ENCODE measurements around the gene AKIP1.
"Not testable (repeated sequence)": the region's sequence is repeated elsewhere in the genome, so short reads cannot be mapped to it uniquely, and the experiment has no call there.

AKIP1 gene

DNA sequence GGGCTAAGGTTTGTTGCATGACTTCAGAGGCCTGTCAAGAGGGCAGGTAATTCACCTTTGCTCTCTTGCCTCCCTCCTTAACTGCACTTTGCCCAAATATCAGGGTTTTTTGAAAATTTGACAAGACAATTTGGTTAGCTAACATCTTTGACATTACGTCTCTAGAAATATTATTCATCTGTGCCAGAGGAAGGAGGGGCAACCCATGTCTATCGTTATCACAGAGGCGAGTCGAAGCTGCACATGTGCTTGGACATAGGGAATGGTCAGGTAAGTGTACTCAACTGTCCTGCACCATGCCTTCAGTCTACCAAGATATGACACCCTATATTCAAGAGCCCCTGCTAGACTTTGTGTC lies 3.7 kb downstream of the AKIP1 start:
- no peak for DNase-seq (ENCODE audit: low read depth in 4 of 4, low spot score in 1 of 4)

DNA sequence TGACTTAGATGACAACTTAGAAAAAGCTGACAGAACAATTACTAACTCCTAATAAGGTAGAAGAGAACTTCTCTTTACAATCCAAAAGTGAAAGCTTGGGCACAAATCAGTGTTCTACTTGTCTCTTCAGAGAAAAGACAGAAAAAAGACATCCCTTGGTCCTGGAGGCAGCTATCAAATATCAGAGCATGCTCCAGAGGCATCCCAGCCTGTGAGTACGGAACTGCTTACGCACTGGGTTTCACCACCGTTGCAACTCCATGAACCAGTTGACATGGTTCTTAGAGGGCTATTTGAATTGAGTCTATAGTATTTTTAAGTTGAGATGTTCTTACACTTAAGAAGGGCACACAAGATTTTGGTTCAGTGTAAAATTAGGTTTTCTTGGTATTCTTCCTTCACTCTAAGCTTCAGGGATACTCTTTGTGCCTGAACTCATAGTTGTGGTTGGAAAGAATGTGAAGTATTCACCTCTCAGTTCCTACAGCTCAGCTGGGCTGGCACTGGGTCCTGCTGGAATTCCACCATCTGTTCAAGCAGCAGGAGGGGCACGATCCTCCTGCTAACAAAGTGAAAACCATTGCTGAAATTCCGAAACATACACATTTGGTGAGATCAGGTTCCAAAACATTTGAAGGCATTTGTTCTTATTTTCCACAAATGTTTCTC lies 6.3 kb downstream of the AKIP1 start:
- no peak for DNase-seq (ENCODE audit: low read depth in 4 of 4, low spot score in 1 of 4)

DNA sequence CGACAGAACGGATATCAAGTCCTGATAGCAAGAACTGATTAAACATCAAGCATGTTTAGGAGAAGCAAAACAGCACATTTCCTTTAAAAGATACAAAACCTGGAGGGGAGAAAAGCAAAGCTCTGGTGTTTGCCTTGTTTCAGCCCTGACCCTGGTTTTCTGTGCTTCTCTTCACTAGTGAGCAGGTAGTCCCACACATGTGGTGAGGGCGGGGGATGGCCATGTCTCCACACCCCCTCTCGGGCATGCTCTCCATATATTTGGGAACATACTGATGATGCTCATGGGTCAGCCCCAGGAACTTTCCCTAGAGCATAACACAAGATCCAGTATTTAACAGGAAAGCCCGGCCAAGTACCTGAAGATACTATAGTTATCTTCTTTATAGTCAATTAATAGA lies 11.7 kb downstream of the AKIP1 start:
- DNase-seq (ENCODE audit: low read depth in 4 of 4, low spot score in 1 of 4) = no peak

DNA sequence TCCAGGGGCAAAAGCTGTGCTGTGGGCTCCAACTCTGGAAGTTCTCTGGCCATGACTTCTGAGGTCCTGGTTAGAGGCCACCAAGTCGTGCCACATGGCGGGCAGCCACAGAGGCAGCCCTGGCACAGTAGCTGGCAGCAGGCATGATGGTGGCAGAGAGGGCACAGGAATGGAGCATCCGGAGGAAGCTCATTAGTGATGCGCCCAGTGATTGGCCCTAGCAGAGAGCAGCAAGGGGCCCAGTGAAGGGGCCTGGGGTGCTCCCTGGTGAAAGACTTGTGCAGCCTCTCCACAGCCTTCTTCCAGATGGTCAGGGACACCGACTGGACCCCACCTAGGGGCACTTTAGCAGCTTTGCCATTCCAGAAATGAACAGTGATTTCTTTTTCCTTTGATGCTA lies 14.7 kb downstream of the AKIP1 start:
- DNase-seq (ENCODE audit: low read depth in 4 of 4, low spot score in 1 of 4) = no peak

DNA sequence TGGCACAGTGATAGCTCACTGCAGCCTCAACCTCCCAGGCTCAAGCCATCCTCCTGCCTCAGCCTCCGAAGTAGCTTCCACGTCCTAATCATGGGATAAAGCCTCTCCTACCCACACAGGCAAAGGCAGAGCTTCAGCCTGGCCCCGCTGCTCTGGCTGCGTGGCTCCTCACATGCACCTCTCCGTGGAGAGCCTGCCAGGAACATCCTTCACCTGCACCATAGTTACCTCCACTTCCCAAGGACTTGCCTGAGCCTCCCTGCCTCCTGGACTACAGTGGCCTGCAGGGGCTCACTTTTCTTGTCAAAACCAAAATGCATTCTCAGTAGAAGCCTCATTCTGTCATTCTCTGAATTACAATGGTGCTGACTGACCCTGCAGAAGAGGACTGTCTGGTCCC lies 15.2 kb downstream of the AKIP1 start:
- DNase-seq (ENCODE audit: low read depth in 4 of 4, low spot score in 1 of 4) = no peak

DNA sequence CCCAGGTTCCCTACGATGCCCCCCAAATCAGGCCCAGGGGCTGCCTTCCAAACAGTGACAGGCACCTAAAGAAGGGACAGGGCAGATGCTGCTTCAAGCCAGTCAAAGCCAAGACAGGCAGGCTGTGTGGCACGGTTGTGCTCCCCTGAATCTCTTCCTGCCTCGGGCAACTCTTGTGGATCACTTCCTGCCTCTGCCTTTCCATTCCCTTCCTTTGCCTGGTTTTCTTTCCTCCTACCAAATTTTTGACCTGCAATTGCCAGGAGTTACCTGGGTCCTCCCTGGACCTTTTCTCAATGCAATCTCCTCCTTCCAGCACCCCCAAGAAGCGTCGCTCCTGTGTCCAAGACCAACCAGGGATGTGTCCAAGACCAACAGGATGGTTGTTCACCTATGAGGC lies 16.2 kb downstream of the AKIP1 start:
- DNase-seq (ENCODE audit: low read depth in 4 of 4, low spot score in 1 of 4) = no peak

DNA sequence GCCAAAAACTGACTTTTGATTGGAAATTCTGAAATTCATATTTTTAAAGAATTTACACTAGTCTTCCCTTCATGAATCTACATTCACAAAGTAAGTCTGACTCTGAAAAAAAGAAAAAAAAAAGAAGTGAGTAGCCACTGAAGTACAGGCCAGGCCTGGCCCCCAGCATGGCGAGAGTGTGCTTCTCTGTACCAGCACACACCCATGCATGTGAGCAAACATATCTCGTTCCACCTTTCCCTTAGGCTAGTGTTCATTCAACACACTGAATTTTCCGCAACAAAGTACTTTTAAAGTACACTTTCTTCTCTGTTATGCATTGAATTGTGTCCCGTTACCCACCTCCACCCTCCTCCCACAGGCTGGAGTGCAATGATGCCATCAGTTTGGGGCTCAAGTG lies 17.2 kb downstream of the AKIP1 start:
- DNase-seq (ENCODE audit: low read depth in 4 of 4, low spot score in 1 of 4) = no peak

DNA sequence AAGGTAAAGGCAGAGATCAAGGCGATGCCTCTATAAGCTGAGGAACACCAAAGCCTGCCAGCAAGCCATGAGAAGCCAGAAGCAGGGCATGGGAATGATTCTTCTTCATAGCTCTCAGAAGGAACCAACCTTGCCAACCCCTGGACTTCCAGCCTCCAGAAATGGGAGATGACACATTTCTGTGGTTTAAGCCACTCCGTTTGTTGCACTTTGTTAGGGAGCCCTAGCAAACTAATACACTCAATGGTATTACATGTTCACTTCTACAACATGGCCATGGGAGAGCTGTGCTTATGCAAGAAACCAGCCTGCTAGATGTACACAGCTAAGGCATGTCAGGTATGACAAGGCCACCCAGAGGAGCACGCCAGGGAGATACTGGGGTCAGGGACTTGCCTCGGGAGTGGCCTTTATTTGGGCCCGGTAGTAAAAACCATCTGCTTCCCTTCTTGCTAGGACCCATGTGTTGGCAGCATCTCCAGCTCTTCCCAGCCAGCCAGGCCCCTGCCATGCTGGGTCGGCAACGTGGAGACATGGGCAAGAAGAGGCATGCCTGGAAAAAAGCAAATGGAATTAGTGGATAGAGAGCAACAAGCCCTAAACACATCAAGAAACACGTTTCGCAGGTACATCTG lies 18.1 kb downstream of the AKIP1 start:
- DNase-seq (ENCODE audit: low read depth in 4 of 4, low spot score in 1 of 4) = no peak

DNA sequence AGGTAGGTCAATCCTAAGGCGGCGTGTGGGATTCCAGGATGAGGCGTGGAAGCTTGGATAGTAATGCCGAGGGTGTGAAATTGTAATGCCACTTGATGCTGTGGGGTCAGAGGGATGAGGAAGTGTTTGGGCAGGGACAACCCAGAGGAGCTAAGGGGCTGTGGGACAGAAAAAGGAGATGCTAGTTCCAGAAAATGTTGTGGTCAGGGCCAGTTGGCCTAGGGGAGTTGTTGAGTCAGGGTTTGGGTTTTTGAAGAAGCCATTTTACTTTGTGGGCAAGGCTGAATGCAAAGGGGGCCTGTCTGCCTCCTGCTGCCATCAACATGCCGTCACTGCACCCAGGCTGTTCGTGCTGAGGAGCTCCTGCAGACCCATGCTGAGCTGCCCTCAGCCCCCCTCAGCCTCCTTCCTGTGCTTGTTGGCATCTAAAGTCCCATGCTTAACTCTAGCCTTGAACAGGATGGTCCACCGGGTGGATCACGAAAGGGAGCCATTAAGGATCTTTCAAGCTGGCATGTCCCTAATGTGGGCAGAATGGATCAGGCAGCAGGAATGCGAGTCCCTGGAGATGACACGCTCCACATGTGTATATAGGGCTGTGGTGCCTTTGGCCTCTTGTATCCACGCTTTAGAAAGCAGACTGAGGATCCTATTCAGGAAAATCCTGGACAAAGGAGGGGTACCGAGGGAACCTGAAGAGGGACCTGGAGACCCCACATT lies 19.6 kb downstream of the AKIP1 start:
- DNase-seq (ENCODE audit: low read depth in 4 of 4, low spot score in 1 of 4) = no peak

DNA sequence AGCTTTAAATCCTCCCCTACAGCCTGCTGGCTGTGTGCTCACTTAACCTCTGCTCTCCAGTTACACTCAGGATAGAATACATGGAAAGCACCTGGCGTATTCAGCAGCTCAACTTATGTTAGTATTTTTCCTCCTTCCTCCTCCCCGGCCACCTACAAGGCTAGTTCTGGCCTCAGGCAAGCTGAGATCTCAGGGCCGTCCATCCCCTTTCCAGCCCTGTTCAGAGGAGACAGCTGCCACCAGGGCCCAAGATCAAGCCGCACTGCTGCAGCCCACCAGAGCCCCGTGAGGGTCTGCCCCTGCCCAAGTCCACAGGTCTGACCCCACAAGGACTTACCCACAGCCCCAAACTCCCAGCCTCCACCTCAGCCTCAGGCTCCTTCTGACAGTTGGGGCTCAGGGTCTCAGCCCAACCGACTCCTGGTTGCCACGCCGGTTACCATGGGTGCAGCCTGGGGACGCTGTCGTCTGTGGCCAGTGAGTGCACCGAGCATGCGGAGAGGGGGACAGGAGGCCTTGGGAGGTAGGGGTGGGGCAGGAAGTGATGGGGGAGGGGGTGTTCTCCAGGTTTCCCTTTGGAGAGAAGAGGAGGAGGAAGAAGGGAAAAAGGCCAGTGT lies 21.7 kb downstream of the AKIP1 start, which contains the start of gene C11orf16:
C11orf16 (minus strand) TSS at position 384 of the 617 bp plus-strand sequence. CDS start 639 bp downstream, outside the sequence.
- DNase-seq (ENCODE audit: low read depth in 4 of 4, low spot score in 1 of 4) = no peak

DNA sequence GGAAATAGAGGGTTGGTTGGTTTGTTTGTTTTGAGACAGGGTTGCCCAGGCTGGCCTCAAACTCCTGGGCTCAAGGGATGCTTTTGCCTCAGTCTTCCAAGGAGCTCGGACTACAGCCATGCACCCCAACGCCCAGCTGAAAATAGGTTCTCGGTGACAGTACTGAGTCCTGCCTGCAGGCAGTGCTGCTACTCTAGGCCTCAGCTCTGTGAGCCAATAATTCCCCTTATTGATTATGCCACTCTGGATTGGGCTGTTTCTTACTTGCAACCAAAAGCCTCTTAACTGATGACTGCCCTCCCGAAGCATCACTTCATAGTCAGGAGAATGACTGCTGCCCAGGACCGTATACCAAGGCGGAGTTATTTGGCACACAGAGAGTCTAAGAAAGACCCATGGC lies 22.9 kb downstream of the AKIP1 start:
- no peak for DNase-seq (ENCODE audit: low read depth in 4 of 4, low spot score in 1 of 4)

DNA sequence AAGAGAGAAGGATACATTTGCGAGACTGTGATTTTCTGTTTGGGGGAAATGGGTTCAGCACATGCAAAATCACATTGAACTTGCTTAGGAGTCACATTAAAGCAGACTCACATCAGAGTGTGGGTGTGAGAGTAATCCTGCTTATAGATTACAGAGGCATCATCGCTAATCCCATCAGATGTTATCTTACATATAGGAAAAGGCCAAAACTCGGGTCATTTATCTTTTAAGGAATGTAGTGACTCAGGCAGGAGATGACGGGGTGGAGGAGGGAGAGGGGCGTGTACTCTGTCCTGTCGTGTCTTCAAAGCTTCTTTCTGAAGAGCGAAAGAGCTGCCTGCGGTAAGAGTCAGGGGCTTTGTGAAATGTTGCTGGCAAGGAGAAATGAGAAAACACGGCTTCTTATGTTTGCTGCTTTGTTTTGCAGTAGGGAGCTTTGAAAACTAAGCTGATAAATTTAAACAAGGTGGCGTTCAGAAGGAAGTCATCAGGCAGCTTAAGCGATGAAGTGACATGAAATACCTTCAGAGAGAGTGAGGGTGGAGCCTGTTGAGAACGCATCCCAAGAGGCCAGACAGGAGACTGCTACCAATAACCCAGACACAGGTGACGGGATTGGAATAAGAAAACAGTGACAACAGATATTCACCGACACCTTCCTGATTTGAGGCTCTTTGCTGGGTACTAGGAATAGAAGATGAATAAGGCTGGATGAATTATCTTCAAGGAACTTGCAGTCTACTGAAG lies 23.9 kb downstream of the AKIP1 start:
- no peak for DNase-seq (ENCODE audit: low read depth in 4 of 4, low spot score in 1 of 4)

DNA sequence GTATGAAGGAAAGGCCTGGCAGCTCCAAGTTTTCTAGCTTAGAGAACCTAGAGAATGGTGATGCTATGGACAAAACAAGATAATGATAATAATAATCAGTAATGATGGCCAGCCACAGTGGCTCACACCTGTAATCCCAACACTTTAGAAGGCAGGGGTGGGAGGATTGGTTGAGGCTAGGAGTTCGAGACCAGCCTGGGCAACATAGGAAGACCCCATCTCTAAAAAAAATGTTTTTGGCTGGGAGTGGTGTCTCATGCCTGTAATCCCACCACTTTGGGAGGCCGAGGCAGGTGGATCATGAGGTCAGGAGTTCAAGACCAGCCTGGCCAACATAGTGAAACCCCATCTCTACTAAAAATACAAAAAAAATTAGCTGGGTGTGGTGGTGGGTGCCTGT lies 24.8 kb downstream of the AKIP1 start:
- DNase-seq (ENCODE audit: low read depth in 4 of 4, low spot score in 1 of 4) = not testable (repeated sequence)

DNA sequence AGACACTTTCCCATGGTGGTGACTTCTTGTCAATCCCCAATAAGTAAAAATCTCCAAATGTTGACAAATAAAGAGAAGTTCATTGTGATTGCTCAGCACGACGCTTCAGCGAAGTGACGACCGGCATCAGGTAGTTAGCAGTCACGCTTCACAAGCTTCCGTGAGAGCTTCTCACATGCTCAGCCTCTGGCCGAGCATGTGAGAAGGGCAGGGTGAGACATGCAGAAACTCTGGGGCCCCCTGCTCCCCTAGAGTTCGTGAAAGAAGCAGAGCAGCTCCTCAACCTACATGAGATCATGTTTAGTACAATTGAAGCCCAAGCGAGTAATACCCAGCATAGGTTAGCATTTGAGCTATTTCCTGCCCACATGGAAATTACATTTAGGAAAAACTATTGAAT lies 26.2 kb downstream of the AKIP1 start:
- no peak for DNase-seq (ENCODE audit: low read depth in 4 of 4, low spot score in 1 of 4)

DNA sequence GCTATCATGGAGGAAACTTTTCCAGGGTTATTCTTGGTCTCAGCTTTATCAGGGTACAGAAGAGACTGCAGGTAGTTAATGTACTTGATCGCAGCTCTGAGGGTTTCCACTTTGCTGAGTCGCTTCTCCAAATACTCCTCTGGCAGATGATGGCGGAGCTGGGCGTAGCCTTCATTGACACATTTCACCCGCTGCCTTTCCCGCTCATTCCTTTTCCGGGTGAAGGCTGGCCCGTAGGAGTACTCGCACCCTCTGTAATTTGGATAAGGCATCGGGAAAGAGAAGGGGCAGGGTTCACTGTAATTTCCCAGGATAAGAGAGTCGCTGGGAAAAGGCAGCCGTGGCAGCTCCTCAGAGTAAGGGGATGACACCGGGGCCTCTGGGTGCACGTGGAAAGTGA lies 26.7 kb downstream of the AKIP1 start:
- no peak for DNase-seq (ENCODE audit: low read depth in 4 of 4, low spot score in 1 of 4)

DNA sequence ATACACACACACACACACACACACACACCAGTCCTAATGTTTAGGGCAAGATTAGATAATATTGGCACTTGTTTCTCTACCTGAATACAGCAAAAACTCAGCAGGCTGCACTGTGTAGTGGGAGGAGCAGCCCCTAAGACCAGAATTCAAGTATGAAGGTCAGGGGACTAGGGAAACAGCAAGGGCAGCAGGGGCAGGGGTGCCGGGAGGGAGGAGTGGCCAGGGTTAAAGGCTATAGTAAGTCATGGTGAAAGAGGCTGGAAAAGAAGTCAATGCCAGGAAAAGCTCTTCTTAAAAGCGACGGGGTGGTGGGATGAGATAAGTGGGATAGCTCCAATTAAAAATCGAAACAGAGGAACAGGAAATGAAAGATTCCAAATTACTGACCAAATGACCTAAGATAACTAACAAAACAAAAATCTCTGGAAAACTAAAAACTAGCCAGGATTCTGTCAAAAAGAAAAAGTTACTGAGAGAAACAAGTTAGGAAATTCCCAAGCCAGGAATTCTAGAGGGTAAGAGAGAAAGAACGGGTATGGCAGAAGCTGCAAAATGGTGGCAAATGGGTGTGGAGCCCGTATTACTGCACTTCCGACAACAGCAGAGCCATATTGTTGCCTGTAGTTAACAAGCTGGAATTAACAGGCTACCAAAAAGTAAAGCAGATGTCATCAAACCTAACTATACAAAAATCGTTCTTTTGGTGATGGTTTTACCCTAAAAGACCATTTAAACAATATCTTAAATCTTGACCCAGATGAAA lies 30.5 kb downstream of the AKIP1 start:
- DNase-seq (ENCODE audit: low read depth in 4 of 4, low spot score in 1 of 4) = no peak

DNA sequence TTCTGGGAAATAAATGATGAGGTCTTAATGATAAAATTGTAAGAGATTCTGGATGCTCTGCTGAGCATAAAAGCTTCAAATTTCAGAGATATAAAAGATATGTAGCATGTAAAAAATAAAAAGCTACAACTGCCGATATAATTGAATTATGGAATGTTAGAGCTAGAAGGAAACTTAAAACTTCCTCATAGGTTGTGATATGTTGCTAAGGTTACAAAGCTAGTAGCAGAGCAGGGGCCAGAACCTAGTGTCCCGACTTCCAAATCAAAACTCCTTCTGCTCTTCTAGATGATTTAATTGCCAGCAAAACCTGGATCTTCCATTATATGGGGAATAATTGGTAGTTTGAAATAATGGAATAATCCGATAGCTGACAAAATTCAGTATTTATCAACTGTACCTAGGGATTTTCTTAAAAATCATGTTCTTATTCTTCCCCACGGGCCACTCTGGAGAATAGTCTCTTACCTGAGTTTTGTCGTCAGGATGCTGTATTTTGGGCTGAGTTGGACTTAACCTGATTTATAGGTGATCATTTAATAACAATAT lies 31.6 kb downstream of the AKIP1 start, which contains the start of gene ASCL3:
ASCL3 (minus strand) TSS at position 499 of the 549 bp plus-strand sequence. CDS start 4,855 bp downstream, outside the sequence.
- DNase-seq (ENCODE audit: low read depth in 4 of 4, low spot score in 1 of 4) = no peak

DNA sequence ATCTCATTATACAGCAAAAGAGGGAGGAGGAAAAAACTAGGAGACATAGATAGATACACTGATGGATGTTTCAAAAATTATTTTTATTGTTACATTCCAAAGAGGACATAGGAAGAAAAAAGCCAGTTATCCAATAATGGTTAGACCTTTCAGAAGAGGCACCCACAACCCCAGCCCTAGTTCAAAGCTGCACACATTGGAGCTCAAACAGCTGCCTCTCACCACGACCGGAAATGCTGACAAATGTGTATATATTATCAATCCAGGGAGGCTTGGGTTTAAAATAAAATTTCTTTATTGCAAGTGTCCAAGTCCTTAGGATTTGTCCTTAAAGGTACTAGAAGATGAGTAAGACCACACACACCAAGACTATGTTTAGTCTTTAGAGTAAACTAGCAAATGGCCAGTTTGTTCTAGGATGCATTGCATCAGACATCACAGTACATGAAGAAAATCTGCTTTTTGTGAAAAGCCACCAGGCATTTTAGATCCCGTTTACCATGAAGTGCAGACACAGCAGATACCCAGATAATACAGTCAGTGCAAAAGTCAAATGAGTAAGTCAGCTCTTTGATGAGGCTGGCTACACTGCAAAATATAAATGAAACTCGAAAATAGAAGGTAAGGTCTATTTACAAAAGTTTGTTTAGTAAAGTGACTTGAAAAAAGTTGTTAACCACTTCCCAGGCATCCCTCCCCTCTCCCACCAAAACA lies 36.4 kb downstream of the AKIP1 start:
- DNase-seq (ENCODE audit: low read depth in 4 of 4, low spot score in 1 of 4) = no peak

DNA sequence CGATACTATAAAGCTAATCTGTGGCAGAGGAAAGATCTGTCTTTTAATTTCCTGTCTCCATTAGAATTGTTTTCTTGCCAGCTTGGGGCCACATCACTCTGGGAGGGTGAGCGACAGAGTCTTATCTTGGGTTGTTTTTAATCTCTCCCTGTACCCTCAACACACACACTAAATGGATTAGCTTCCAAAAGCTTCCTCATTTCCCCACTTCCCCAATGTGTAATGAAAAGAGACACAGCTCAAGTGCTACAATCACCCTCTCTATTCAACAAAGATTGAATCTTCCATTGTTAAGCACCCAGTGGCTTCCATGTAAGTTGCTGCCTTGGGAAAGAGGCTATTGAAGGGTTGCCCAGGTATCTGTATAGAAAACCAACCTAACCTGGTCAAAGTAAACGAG lies 37.9 kb downstream of the AKIP1 start:
- DNase-seq (ENCODE audit: low read depth in 4 of 4, low spot score in 1 of 4) = no peak

DNA sequence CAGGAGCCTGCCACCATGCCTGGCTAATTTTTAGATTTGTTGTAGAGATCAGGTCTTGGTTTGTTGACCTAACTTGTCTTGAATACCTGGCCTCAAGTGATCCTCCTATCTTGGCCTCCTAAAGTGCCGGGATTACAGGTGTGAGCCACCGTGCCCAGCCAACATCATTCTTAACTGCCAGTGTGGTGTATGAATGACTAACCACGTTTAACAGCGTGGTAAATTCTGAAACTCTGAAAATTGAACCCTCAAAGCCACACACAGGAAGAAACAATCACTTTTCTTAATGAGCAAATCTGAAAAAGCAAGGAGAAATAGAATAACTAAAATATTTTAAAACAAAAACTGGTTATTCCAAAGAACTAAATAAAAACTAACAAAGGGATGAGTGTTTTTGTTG lies 45.9 kb downstream of the AKIP1 start:
- DNase-seq (ENCODE audit: low read depth in 4 of 4, low spot score in 1 of 4) = no peak

All from stimulated activated CD4-positive, alpha-beta T cell treated with anti-CD3 and anti-CD28 coated beads, Interleukin-1b, Interleukin-23, amount 100 ng/mL, for 24 hours (primary cell).